Brain microvascular endothelial cell (primary cell): ENCODE results near the gene LTBP3.

Experiments
- DNase-seq: peaks from one replicate; pipeline ENCODE4 v3.0.0-alpha.2; 2020
- H3K27ac ChIP-seq: fragments of 250-450 bp; sonication (Bioruptor Pico); 2 replicates; pipeline ENCODE4 v1.5.1; 2020; ENCODE audit warnings: mild to moderate bottlenecking, moderate library complexity
- H3K27me3 ChIP-seq: fragments of 250-450 bp; sonication (Bioruptor Pico); replicated peaks from 2 replicates; pipeline ENCODE4 v1.5.1; 2020; ENCODE audit warnings: mild to moderate bottlenecking
- H3K36me3 ChIP-seq: fragments of 250-450 bp; sonication (Bioruptor Pico); replicated peaks from 2 replicates; pipeline ENCODE4 v1.5.1; 2020; ENCODE audit warnings: mild to moderate bottlenecking
- H3K4me3 ChIP-seq: 2 replicates; pipeline ENCODE4 v1.5.1; 2011; ENCODE audit warnings: low read depth, mild to moderate bottlenecking, control low read depth, low read length, moderate library complexity
- CTCF ChIP-seq: IDR thresholded peaks from 2 replicates; pipeline ENCODE4 v1.5.1; 2011; ENCODE audit warnings: low read depth, mild to moderate bottlenecking, moderate library complexity, low read length, control low read depth, inconsistent platforms; ENCODE audit errors: missing control alignments
- in situ Hi-C: cut with HindIII; loops from 2 replicates; pipeline ENCODE4 v1.10.0; 2017; ENCODE audit warnings: low sequenced_read_pairs, low pct_ligation_motif_present

Gene LTBP3

GRCh38 chr11:65592858-65593517 is 34.8 kb upstream of the LTBP3 start:
- Histone ChIP-seq H3K4me3 (no peak overlapping the region), H3K27me3 (no peaks in the 10 kb centered on the region), H3K27ac (no peak overlapping the region), H3K36me3 (peaks cover 18% of the 10 kb centered on the region)
- in situ Hi-C loops, result no loop called here
- TF ChIP-seq CTCF, result no peak
- no peak for DNase-seq

- TF ChIP-seq CTCF, result peak; percentile 22
- no peak for DNase-seq
- Histone ChIP-seq H3K36me3 (peaks cover 11% of the 10 kb centered on the region), H3K4me3 (peak overlapping the region; percentile 26), H3K27ac (no peak overlapping the region), H3K27me3 (no peaks in the 10 kb centered on the region)
- in situ Hi-C loops, result no loop called here
Observed at GRCh38 chr11:65591939-65592857, 34.0 kb upstream of the LTBP3 start.

GRCh38 chr11:65590240-65590738 is 32.1 kb upstream of the LTBP3 start:
- peaks cover 22% of the 10 kb centered on the region for H3K36me3 ChIP-seq
- no peak overlapping the region for H3K27ac ChIP-seq
- no peak for TF ChIP-seq CTCF
- in situ Hi-C loops, result no loop called here
- no peaks in the 10 kb centered on the region for H3K27me3 ChIP-seq
- DNase-seq, result no peak
- H3K4me3 ChIP-seq, result no peak overlapping the region

- in situ Hi-C loops, result no loop called here
- no peak for TF ChIP-seq CTCF
- Histone ChIP-seq H3K4me3 (no peak overlapping the region), H3K36me3 (peaks cover 25% of the 10 kb centered on the region), H3K27ac (no peak overlapping the region), H3K27me3 (no peaks in the 10 kb centered on the region)
- no peak for DNase-seq
Observed at GRCh38 chr11:65589444-65590239, 31.5 kb upstream of the LTBP3 start.

- no peak overlapping the region for H3K27ac ChIP-seq
- peak; percentile 83 for TF ChIP-seq CTCF
- no peak for DNase-seq
- in situ Hi-C loops, result no loop called here
- peaks cover 29% of the 10 kb centered on the region for H3K36me3 ChIP-seq
- no peak overlapping the region for H3K4me3 ChIP-seq
- H3K27me3 ChIP-seq, result no peaks in the 10 kb centered on the region
Observed at GRCh38 chr11:65588199-65589054, 30.3 kb upstream of the LTBP3 start.
